OCI-LY1 (cell line): ENCODE measurements around the gene LTBP3.

Experiments used
- H2AFZ ChIP-seq: fragments of 200-600 bp; sonication (generic), shearing (Covaris generic); 2 replicates; pipeline ENCODE4 v1.6.0; 2014; ENCODE audit warnings: antibody characterized with exemption, mild to moderate bottlenecking, low read length
- H3F3A ChIP-seq: fragments of 200-600 bp; sonication (generic), shearing (Covaris generic); 2 replicates; pipeline ENCODE4 v1.6.0; 2014; ENCODE audit warnings: mild to moderate bottlenecking, antibody characterized with exemption, low read length, moderate library complexity; ENCODE audit not compliant: insufficient read depth
- H3K27ac ChIP-seq: fragments of 200-600 bp; sonication (generic); 2 replicates; pipeline ENCODE4 v1.5.1; 2014; ENCODE audit warnings: low read length, mixed run types, mild to moderate bottlenecking, low read depth; ENCODE audit not compliant: poor library complexity, severe bottlenecking
- H3K27me3 ChIP-seq: fragments of 200-600 bp; sonication (generic); 2 replicates; pipeline ENCODE4 v1.6.0; 2014; ENCODE audit warnings: antibody characterized with exemption, mild to moderate bottlenecking, low read length, moderate library complexity; ENCODE audit not compliant: insufficient read depth
- H3K36me3 ChIP-seq: fragments of 200-600 bp; sonication (generic); 2 replicates; pipeline ENCODE4 v1.6.1; 2014; ENCODE audit warnings: mild to moderate bottlenecking, antibody characterized with exemption, low read length, moderate library complexity, mixed read lengths; ENCODE audit not compliant: insufficient read depth
- H3K4me1 ChIP-seq: fragments of 200-600 bp; sonication (generic); 2 replicates; pipeline ENCODE4 v1.5.1; 2014; ENCODE audit warnings: mild to moderate bottlenecking, low read length, moderate library complexity; ENCODE audit not compliant: insufficient read depth, severe bottlenecking
- H3K4me2 ChIP-seq: fragments of 200-600 bp; sonication (generic), shearing (Covaris generic); 2 replicates; pipeline ENCODE4 v1.6.1; 2014; ENCODE audit warnings: low read length
- H3K4me3 ChIP-seq: fragments of 200-600 bp; sonication (generic); 2 replicates; pipeline ENCODE4 v1.5.1; 2014; ENCODE audit warnings: low read length, low read depth, mild to moderate bottlenecking, mixed read lengths; ENCODE audit not compliant: poor library complexity, severe bottlenecking
- H3K79me2 ChIP-seq: fragments of 200-600 bp; shearing (Covaris generic); 2 replicates; pipeline ENCODE4 v1.6.1; 2016; ENCODE audit warnings: mixed run types, low read length, mixed read lengths; ENCODE audit not compliant: insufficient read depth
- H3K9ac ChIP-seq: fragments of 200-600 bp; sonication (generic), shearing (Covaris generic); 2 replicates; pipeline ENCODE4 v1.6.1; 2014; ENCODE audit warnings: mild to moderate bottlenecking, low read length, mixed read lengths
- H3K9me2 ChIP-seq: fragments of 200-600 bp; sonication (generic), shearing (Covaris generic); 2 replicates; pipeline ENCODE4 v1.6.1; 2014; ENCODE audit warnings: low read depth, mild to moderate bottlenecking, low read length, mixed read lengths
- H3K9me3 ChIP-seq: fragments of 200-600 bp; shearing (Covaris generic); 2 replicates; pipeline ENCODE4 v1.6.1; 2014; ENCODE audit warnings: low read length, mixed read lengths
- H4K20me1 ChIP-seq: fragments of 200-600 bp; sonication (generic), shearing (Covaris generic); 2 replicates; pipeline ENCODE4 v1.6.0; 2016; ENCODE audit warnings: mild to moderate bottlenecking, low read length; ENCODE audit not compliant: insufficient read depth
- CTCF ChIP-seq: fragments of 200-600 bp; sonication (generic), shearing (Covaris generic); IDR thresholded peaks from 2 replicates; pipeline ENCODE4 v1.5.1; 2017; ENCODE audit warnings: mild to moderate bottlenecking, antibody characterized with exemption, low read length, moderate library complexity, mixed read lengths
- EZH2 ChIP-seq: fragments of 200-600 bp; sonication (generic), shearing (Covaris generic); IDR thresholded peaks from 2 replicates; pipeline ENCODE4 v1.8.0; 2017; ENCODE audit warnings: borderline replicate concordance, mixed run types, mild to moderate bottlenecking, antibody characterized with exemption, low read length, moderate library complexity, mixed read lengths

The LTBP3 gene

GRCh38 chr11:65581928-65582327 is 23.8 kb upstream of the LTBP3 start:
- no peak overlapping the region for H3K9ac ChIP-seq
- peaks cover under 1% of the 10 kb centered on the region for H3K27me3 ChIP-seq
- no peaks in the 10 kb centered on the region for H3K9me2 ChIP-seq
- H3K27ac ChIP-seq = no peak overlapping the region
- no peak overlapping the region for H3K4me2 ChIP-seq
- no peaks in the 10 kb centered on the region for H3F3A ChIP-seq
- no peaks in the 10 kb centered on the region for H4K20me1 ChIP-seq
- no peak overlapping the region for H3K4me3 ChIP-seq
- no peaks in the 10 kb centered on the region for H3K4me1 ChIP-seq
- no peaks in the 10 kb centered on the region for H3K36me3 ChIP-seq
- TF ChIP-seq CTCF (no peak), EZH2 (no peak)
- H3K9me3 ChIP-seq = no peaks in the 10 kb centered on the region
- H3K79me2 ChIP-seq = no peaks in the 10 kb centered on the region
- H2AFZ ChIP-seq = no peak overlapping the region

GRCh38 chr11:65580756-65581155 is 22.6 kb upstream of the LTBP3 start:
- H3K4me1 ChIP-seq = peaks cover 6% of the 10 kb centered on the region
- no peaks in the 10 kb centered on the region for H3K9me3 ChIP-seq
- H3K4me3 ChIP-seq = no peak overlapping the region
- H3K9me2 ChIP-seq = no peaks in the 10 kb centered on the region
- H3K27me3 ChIP-seq = peaks cover 5% of the 10 kb centered on the region
- no peak overlapping the region for H3K9ac ChIP-seq
- H3F3A ChIP-seq = no peaks in the 10 kb centered on the region
- H3K27ac ChIP-seq = no peak overlapping the region
- H3K36me3 ChIP-seq = no peaks in the 10 kb centered on the region
- TF ChIP-seq CTCF = no peak
- no peak for TF ChIP-seq EZH2
- H4K20me1 ChIP-seq = no peaks in the 10 kb centered on the region
- no peak overlapping the region for H2AFZ ChIP-seq
- H3K4me2 ChIP-seq = no peak overlapping the region
- no peaks in the 10 kb centered on the region for H3K79me2 ChIP-seq

GRCh38 chr11:65580031-65580692 is 22.0 kb upstream of the LTBP3 start:
- H3K4me3 ChIP-seq = no peak overlapping the region
- no peak overlapping the region for H3K27ac ChIP-seq
- H3K27me3 ChIP-seq = peaks cover 5% of the 10 kb centered on the region
- no peaks in the 10 kb centered on the region; the same call in 1 of the 2 replicates for H3F3A ChIP-seq
- no peaks in the 10 kb centered on the region for H3K36me3 ChIP-seq
- no peak overlapping the region for H2AFZ ChIP-seq
- H3K9ac ChIP-seq = no peak overlapping the region
- no peaks in the 10 kb centered on the region for H3K9me3 ChIP-seq
- no peaks in the 10 kb centered on the region for H4K20me1 ChIP-seq
- H3K4me1 ChIP-seq = peaks cover 12% of the 10 kb centered on the region
- H3K9me2 ChIP-seq = no peaks in the 10 kb centered on the region
- TF ChIP-seq CTCF (no peak), EZH2 (no peak)
- no peaks in the 10 kb centered on the region for H3K79me2 ChIP-seq
- H3K4me2 ChIP-seq = no peak overlapping the region
